Stomach (tissue), 9 donors: ENCODE data around the gene PCSK9. TPM values are rescaled to one million over a fixed set of nuclear protein-coding genes. Genes with fewer than 3 reads are reported as not detected.

Source experiments
- DNase-seq, 2 donors: peaks; one replicate each; pipeline versions ENCODE4 v3.0.0 to v3.0.0-alpha.2; 2013 to 2019
- H3K27ac ChIP-seq, 5 donors: fragments of 200-600 bp in 4 of 5; sonication (generic) in 4 of 5; one replicate each; pipeline ENCODE4 v1.5.1; 2013 to 2019; ENCODE audit warnings: mild to moderate bottlenecking in 1 of 5, moderate library complexity in 1 of 5
- H3K27me3 ChIP-seq, 3 donors: fragments of 200-600 bp; sonication (generic); one replicate each; pipeline ENCODE4 v1.5.1; 2017 to 2019; ENCODE audit warnings: mixed run types in 1 of 3
- H3K36me3 ChIP-seq, 4 donors: fragments of 200-600 bp; sonication (generic); 1 replicate in 3 of 4; 2 replicates in 1 of 4; pipeline ENCODE4 v1.5.1; 2016 to 2019
- H3K4me1 ChIP-seq, 4 donors: fragments of 200-600 bp; sonication (generic); one replicate each; pipeline ENCODE4 v1.5.1; 2016 to 2019
- H3K4me3 ChIP-seq, 4 donors: fragments of 200-600 bp; sonication (generic) in 3 of 4; one replicate each; pipeline ENCODE4 v1.5.1; 2016 to 2019; ENCODE audit warnings: mild to moderate bottlenecking in 1 of 4
- H3K9me3 ChIP-seq, 4 donors: fragments of 200-600 bp; sonication (generic); one replicate each; pipeline ENCODE4 v1.5.1; 2016 to 2019
- CTCF ChIP-seq, 7 experiments: fragments of 450-650 bp in 4 of 7; fragments of 200-600 bp in 3 of 7; sonication (generic) in 3 of 7; IDR thresholded peaks; one replicate each; pipeline ENCODE4 v1.5.1; 2016 to 2019; ENCODE audit warnings: antibody characterized with exemption in 7 of 7, control low read depth in 2 of 7, mild to moderate bottlenecking in 1 of 7
- EP300 ChIP-seq: sonication (generic); formaldehyde crosslinking; IDR thresholded peaks from one replicate; pipeline ENCODE4 v1.6.1; 2017; ENCODE audit warnings: antibody characterized with exemption
- POLR2A ChIP-seq, 4 donors: fragments of 450-650 bp; IDR thresholded peaks; one replicate each; pipeline ENCODE4 v1.6.1; 2016; ENCODE audit warnings: antibody characterized with exemption in 4 of 4, control low read depth in 2 of 4, mild to moderate bottlenecking in 1 of 4, moderate library complexity in 1 of 4
- POLR2AphosphoS5 ChIP-seq, 3 donors: sonication (generic); formaldehyde crosslinking; IDR thresholded peaks; one replicate each; pipeline ENCODE4 v1.6.1; 2016; ENCODE audit warnings: antibody characterized with exemption in 3 of 3
- WGBS, 5 donors: extraction: QIAGEN DNeasy Blood & Tissue Kit in 3 of 5; methylation state at CpG; one replicate each; pipeline versions ENCODE4 v1.1.5 to v1.1.7; 2013 to 2018; 5-methylcytosine and 5-hydroxymethylcytosine counted together
- intact Hi-C: fragments of 100-400 bp; cut with DNase I; formaldehyde crosslinking; loops from one replicate; pipeline ENCODE4 v1.15.1; 2023; ENCODE audit warnings: low total_unique reads
- polyA plus RNA-seq, 3 donors: library from polyadenylated mRNA; stranded (reverse); fragments of 200-250 nt; gene quantifications; one replicate each; pipeline ENCODE4 v1.2.3, GENCODE V29; 2013
- total RNA-seq, 5 donors: library from RNA; depleted of rRNA; stranded (reverse); fragments of >200 nt; gene quantifications; one replicate each; pipeline versions ENCODE4 v1.1.0 to v1.2.3, GENCODE V29; 2014 to 2016
- donor health status: healthy with polysubstance abuse.
- donor health status: Bipolar disorder and iron deficiency.
- donor health status: healthy.

PCSK9 gene
- total and polyA plus RNA-seq, 8 donors: 1.1 to 26.1 (median 2.6) TPM; not detected in 2

DNA sequence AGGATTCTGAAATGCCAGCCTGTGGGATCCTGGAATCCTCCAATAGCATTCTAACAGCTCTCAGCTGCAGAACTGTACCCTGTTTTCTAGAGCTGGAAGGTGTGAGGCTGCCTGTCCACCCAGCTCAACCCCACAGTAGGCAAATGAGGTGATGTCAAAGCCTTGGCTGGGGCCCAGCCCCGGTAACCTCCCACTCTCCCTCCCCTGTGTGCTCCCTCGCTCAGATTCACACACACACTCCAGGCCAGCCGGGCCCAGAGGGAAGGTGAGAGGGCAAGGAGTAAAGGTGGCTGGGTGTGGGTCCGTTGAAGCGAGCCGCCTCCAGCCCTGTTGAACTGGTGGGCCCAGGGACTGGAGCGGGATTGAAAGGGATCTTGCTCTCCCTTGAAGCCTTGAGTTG, 40.7 kb upstream of the PCSK9 start, which contains the start of gene BSND:
BSND (plus strand) TSS at position 257 of the 400 bp plus-strand sequence. CDS start 254 bp downstream, outside the sequence.
- DNase-seq: peak in 1 of 2 donors; percentile 44
- peaks cover 7 to 12% (median 10%) of the 10 kb centered on the region in 4 donors for H3K4me1 ChIP-seq
- peaks cover 0 to 67% (median 27%) of the 10 kb centered on the region in 3 donors for H3K27me3 ChIP-seq
- no peaks in the 10 kb centered on the region for H3K36me3 ChIP-seq
- no peak within 1 kb of the TSS for H3K4me3 ChIP-seq
- TF ChIP-seq EP300 (no peak), CTCF (IDR thresholded peaks at IDR 0.05) (no peak), POLR2A (IDR thresholded peaks at IDR 0.05) (no peak), POLR2AphosphoS5 (IDR thresholded peaks at IDR 0.05) (no peak)
- WGBS, 5 donors: 33 to 68% (median 53%) methylated on average over 7 of the region's 7 CpGs; no CpG with 5 or more reads in 1 of the 5 donors
- no peak within 1 kb of the TSS for H3K27ac ChIP-seq
- H3K9me3 ChIP-seq: no peaks in the 10 kb centered on the region
- intact Hi-C loops: loop anchor here (5.0 kb wide), 1 partner anchor 51 kb away; no protein-coding TSS in a partner anchor

DNA sequence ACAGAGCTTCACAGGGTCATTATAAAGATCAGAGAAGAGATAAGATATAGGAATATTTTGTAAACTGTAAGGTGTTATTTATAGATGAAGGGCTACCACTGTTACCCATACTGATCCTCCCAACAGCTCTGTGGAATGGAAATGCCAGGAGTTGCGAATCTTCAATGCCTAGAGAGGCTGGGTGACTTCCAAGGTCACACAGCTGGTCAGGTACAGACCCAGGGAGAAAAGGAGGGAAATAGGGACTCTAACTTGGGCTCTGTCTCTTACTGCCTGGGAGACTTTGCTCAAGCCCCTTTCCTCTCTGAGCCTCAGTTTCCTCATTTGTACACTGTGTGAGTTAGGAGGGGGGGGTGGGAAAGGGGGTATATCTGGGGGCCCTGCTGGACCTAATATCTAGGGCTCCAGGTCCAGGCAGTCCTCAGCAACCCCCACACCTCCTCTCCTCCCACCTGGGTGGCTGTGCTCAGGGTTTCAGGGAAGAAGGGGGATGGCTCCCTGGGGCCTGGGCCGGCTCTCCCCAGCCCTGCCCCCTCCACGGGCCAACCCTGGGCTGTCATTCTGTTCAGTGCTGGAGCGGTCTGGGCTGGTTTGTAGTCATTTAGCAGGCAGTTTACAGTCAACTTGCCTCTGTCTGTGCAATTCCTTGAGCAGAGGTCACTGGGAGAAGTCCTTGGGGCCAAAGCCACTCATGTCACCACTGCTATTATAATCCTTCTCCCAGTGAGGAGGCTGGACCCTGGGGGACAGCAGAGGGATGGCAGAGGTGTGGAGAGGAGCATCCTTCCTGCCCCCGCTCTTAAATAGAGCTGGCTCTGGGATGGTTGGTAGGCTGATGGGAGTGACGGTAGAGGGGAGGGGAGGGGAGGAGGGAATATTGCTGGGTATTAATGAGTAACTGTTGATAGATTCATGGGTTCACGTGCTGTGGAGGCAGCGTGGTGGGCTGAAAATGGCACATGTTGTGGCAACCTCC, 39.0 kb upstream of the PCSK9 start:
- no peak for DNase-seq
- intact Hi-C loops: no loop called here

DNA sequence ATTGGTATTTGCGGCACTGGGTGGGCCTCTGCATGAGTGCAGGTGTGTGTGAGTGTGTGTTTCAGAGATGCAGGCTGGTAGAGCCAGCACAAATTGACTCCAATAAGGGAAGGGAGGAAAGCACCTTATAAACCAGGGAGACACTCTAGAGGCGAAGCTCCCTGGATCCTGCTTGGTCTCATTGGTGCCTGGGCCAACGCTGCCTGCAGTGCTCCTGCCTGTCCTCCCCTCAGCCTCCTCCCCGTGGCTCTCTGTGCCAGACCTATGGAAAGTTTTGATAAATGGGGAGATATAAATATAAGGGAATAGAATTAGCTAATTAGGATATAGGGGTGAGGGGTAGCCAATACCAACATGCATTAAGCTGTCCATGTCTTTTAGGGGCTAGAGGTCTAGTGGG, 38.0 kb upstream of the PCSK9 start:
- Histone ChIP-seq H3K27me3 (peaks cover 0 to 54% (median 23%) of the 10 kb centered on the region in 3 donors), H3K9me3 (no peaks in the 10 kb centered on the region), H3K4me1 (peaks cover 7 to 9% (median 8%) of the 10 kb centered on the region in 4 donors), H3K36me3 (no peaks in the 10 kb centered on the region), H3K4me3 (no peak overlapping the region), H3K27ac (no peak overlapping the region)
- 78 to 90% (median 86%) methylated on average over 4 of the region's 4 CpGs for WGBS, 5 donors
- intact Hi-C loops: no loop called here
- DNase-seq: no peak
- TF ChIP-seq POLR2AphosphoS5 (IDR thresholded peaks at IDR 0.05): no peak
- TF ChIP-seq CTCF (IDR thresholded peaks at IDR 0.05): no peak
- no peak for TF ChIP-seq EP300
- no peak for TF ChIP-seq POLR2A (IDR thresholded peaks at IDR 0.05)

More for the DNA sequence above, 39.0 kb upstream of the PCSK9 start:
- H3K4me1 ChIP-seq: peaks cover 7 to 12% (median 10%) of the 10 kb centered on the region in 4 donors
- peaks cover 0 to 63% (median 27%) of the 10 kb centered on the region in 3 donors for H3K27me3 ChIP-seq
- H3K27ac ChIP-seq: no peak overlapping the region
- no peak for TF ChIP-seq POLR2AphosphoS5 (IDR thresholded peaks at IDR 0.05)
- no peaks in the 10 kb centered on the region for H3K9me3 ChIP-seq
- H3K4me3 ChIP-seq: no peak overlapping the region
- 69 to 85% (median 72%) methylated on average over 5 to 8 of the region's 8 CpGs for WGBS, 5 donors
- no peaks in the 10 kb centered on the region for H3K36me3 ChIP-seq

- Histone ChIP-seq H3K27ac (no peak overlapping the region), H3K36me3 (no peaks in the 10 kb centered on the region), H3K4me1 (no peaks in the 10 kb centered on the region), H3K4me3 (no peak overlapping the region), H3K27me3 (peaks cover 0 to 40% (median 9%) of the 10 kb centered on the region in 3 donors), H3K9me3 (no peaks in the 10 kb centered on the region)
- 41 to 56% (median 53%) methylated on average over 2 of the region's 2 CpGs for WGBS, 5 donors
- TF ChIP-seq CTCF (IDR thresholded peaks at IDR 0.05): no peak
- no peak for TF ChIP-seq POLR2AphosphoS5 (IDR thresholded peaks at IDR 0.05)
- no peak for TF ChIP-seq POLR2A (IDR thresholded peaks at IDR 0.05)
- no peak for TF ChIP-seq EP300
- DNase-seq: no peak
- intact Hi-C loops: no loop called here
These were observed 36.7 kb upstream of the PCSK9 start for GRCh38 chr1:55002686-55003085.
